Smooth muscle cell (in vitro differentiated cells): ENCODE results near the gene FLII. TPM values are rescaled to one million over a fixed set of nuclear protein-coding genes. Genes with fewer than 3 reads are reported as not detected.

Source experiments
- polyA plus RNA-seq: library from polyadenylated mRNA; unstranded; fragments of >200 nt; fragmentation: Nextera tagmentation; extraction: Ambion mirVana; gene quantifications from 2 replicates; pipeline ENCODE4 v1.2.1, GENCODE V29; 2016
- total RNA-seq: library from RNA; depleted of rRNA; stranded (reverse); fragments of >200 nt; gene quantifications from 2 replicates; pipeline ENCODE4 v1.2.3, GENCODE V29; 2014

FLII gene
- total and polyA plus RNA-seq, 2 experiments from 2014 or later = 132 to 188 TPM

Other genes starting within 250 kb of the FLII start
- 9.8 and 32.3 TPM in 2 replicates for gene ATPAF2, start 219.6 kb downstream of the FLII start, total RNA-seq
- gene ATPAF2, start 219.6 kb downstream of the FLII start, polyA plus RNA-seq = 31.0 and 51.9 TPM in 2 replicates
- gene GID4, start 219.3 kb downstream of the FLII start, total RNA-seq = 7.7 and 8.4 TPM in 2 replicates
- gene GID4, start 219.3 kb downstream of the FLII start, polyA plus RNA-seq = 6.1 and 7.5 TPM in 2 replicates
- gene DRG2, start 170.8 kb downstream of the FLII start, total RNA-seq = 24.5 and 25.3 TPM in 2 replicates
- gene DRG2, start 170.8 kb downstream of the FLII start, polyA plus RNA-seq = 32.5 and 36.6 TPM in 2 replicates
- gene MYO15A, start 150.0 kb downstream of the FLII start, total RNA-seq = 2.0 and 2.3 TPM in 2 replicates
- 2.7 and 3.6 TPM in 2 replicates for gene MYO15A, start 150.0 kb downstream of the FLII start, polyA plus RNA-seq
- 93.1 and 97.9 TPM in 2 replicates for gene ALKBH5, start 74.9 kb downstream of the FLII start, total RNA-seq
- gene ALKBH5, start 74.9 kb downstream of the FLII start, polyA plus RNA-seq = 114 and 119 TPM in 2 replicates
- 37.3 and 37.7 TPM in 2 replicates for gene LLGL1, start 33.1 kb downstream of the FLII start, total RNA-seq
- 6.7 and 8.5 TPM in 2 replicates for gene LLGL1, start 33.1 kb downstream of the FLII start, polyA plus RNA-seq
- 10.4 and 12.0 TPM in 2 replicates for gene MIEF2, start 1.9 kb upstream of the FLII start, total RNA-seq
- 13.5 and 14.3 TPM in 2 replicates for gene MIEF2, start 1.9 kb upstream of the FLII start, polyA plus RNA-seq
- gene TOP3A, start 56.3 kb upstream of the FLII start, total RNA-seq = 19.9 and 40.9 TPM in 2 replicates
- gene TOP3A, start 56.3 kb upstream of the FLII start, polyA plus RNA-seq = 14.6 and 22.9 TPM in 2 replicates
- 10.4 and 12.6 TPM in 2 replicates for gene SMCR8, start 56.6 kb upstream of the FLII start, total RNA-seq
- gene SMCR8, start 56.6 kb upstream of the FLII start, polyA plus RNA-seq = 3.3 and 4.5 TPM in 2 replicates
- 4.1 and 5.9 TPM in 2 replicates for gene SHMT1, start 104.8 kb upstream of the FLII start, total RNA-seq
- gene SHMT1, start 104.8 kb upstream of the FLII start, polyA plus RNA-seq = 8.5 and 10.3 TPM in 2 replicates
- gene EVPLL, start 119.0 kb upstream of the FLII start, total RNA-seq = not detected in 2 replicates
- gene EVPLL, start 119.0 kb upstream of the FLII start, polyA plus RNA-seq = not detected in 2 replicates
- gene LGALS9C, start 218.1 kb upstream of the FLII start, total RNA-seq = 1.5 and 22.0 TPM in 2 replicates
- gene LGALS9C, start 218.1 kb upstream of the FLII start, polyA plus RNA-seq = 0.88 and 6.3 TPM in 2 replicates